Measurements from ENCODE around the gene PNPLA1. TPM values are rescaled to one million over a fixed set of nuclear protein-coding genes. Genes with fewer than 3 reads are reported as not detected.

PNPLA1 gene, protein sequence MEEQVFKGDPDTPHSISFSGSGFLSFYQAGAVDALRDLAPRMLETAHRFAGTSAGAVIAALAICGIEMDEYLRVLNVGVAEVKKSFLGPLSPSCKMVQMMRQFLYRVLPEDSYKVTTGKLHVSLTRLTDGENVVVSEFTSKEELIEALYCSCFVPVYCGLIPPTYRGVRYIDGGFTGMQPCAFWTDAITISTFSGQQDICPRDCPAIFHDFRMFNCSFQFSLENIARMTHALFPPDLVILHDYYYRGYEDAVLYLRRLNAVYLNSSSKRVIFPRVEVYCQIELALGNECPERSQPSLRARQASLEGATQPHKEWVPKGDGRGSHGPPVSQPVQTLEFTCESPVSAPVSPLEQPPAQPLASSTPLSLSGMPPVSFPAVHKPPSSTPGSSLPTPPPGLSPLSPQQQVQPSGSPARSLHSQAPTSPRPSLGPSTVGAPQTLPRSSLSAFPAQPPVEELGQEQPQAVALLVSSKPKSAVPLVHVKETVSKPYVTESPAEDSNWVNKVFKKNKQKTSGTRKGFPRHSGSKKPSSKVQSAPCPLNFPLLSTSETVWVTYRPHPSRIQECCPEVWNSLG
- total RNA-seq = not detected in 2 replicates
- 0.02 and 0.07 TPM in 2 replicates for polyA plus RNA-seq
- not detected in 2 replicates for polyA plus RNA-seq (2012)
- not detected in 2 replicates for polyA minus RNA-seq (ENCODE audit: low replicate concordance)

DNA sequence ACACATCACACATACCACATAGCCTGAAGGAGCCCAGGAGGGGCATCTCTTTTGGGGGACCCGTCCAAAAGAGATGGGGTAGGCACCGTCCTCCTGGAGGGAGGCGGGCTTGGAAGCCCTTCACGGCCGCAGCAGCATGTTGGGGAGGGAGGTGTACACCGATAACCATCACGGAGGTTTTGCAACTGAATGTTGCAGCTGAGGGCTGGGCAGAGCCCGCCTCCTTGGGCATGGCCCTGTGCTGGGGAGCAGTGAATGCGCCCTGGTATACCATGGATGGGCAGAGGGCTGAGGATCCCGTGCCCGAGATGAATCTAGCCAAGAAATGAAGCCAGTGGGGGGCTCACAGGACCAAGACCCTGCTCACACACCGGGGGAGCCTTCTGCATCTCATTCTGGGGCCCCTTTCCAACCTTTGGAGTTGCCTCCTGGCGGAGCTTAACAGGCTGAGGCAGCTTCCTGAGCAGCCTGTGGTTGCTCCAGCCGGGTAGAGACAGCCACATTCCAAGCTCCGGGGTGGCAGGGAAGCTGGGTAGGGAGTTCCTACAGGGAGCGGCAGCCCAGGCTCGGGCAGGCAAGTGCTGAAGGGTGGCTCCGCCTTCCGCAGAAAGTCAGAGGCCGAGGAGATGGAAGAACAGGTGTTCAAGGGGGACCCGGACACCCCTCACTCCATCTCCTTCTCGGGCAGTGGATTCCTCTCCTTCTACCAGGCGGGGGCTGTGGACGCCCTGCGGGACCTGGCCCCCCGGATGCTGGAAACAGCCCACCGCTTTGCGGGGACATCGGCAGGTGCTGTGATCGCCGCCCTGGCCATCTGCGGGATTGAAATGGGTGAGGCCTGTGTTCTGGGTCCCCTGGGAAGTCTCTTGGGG is at the start of gene PNPLA1:
TSS of gene PNPLA1 (plus strand) at position 227 of the 872 bp plus-strand sequence. CDS start at position 627, 400 bp downstream.
- Histone ChIP-seq H4K20me1 (ENCODE audit: control insufficient read depth, extremely low read depth, insufficient read depth, low read length) (no peaks in the 10 kb centered on the region), H3K27me3 (ENCODE audit: control insufficient read depth, insufficient read depth, low read length) (peaks cover 22% of the 10 kb centered on the region), H3K4me3 (replicated peaks in 1 of 4; ENCODE audit: control extremely low read depth in 1 of 4, insufficient read depth in 1 of 4, low read depth in 3 of 4, low read length in 4 of 4) (no peak within 1 kb of the TSS)

DNA sequence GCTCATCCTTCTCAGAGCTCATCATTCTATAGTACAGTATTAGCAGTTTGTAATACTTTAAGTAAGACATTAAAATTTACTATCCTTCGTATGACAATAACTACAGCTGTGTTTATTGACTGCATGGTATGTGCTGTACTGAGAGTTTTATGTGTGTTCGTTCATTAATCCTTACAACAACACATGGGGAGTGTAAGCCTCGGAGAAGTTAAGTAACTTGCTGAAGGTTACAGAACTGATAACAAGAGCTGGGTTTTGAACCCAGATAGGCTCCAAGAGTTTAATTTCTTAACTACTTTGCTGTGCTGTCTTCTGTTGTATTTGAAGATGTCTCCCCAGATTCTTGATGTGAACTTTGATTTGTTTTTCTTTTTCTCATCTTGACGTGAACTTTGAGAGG is 49.6 kb upstream of the PNPLA1 start:
- H3K4me3 ChIP-seq (replicated peaks in 1 of 4; ENCODE audit: control extremely low read depth in 1 of 4, insufficient read depth in 1 of 4, low read depth in 3 of 4, low read length in 4 of 4) = no peak overlapping the region
- H3K36me3 ChIP-seq (ENCODE audit: control insufficient read depth, insufficient read depth, low read length) = peaks cover 15% of the 10 kb centered on the region
- no peaks in the 10 kb centered on the region for H3K27me3 ChIP-seq (ENCODE audit: control insufficient read depth, insufficient read depth, low read length)
- no peaks in the 10 kb centered on the region for H3K79me2 ChIP-seq (ENCODE audit: control insufficient read depth, insufficient read depth, low read length)
- no peaks in the 10 kb centered on the region for H3K9me3 ChIP-seq (ENCODE audit: control insufficient read depth, insufficient read depth, low read depth, low read length)
- DNase-seq (ENCODE audit: low read depth in 2 of 2) = no peak
- TF ChIP-seq, protein P1, sequence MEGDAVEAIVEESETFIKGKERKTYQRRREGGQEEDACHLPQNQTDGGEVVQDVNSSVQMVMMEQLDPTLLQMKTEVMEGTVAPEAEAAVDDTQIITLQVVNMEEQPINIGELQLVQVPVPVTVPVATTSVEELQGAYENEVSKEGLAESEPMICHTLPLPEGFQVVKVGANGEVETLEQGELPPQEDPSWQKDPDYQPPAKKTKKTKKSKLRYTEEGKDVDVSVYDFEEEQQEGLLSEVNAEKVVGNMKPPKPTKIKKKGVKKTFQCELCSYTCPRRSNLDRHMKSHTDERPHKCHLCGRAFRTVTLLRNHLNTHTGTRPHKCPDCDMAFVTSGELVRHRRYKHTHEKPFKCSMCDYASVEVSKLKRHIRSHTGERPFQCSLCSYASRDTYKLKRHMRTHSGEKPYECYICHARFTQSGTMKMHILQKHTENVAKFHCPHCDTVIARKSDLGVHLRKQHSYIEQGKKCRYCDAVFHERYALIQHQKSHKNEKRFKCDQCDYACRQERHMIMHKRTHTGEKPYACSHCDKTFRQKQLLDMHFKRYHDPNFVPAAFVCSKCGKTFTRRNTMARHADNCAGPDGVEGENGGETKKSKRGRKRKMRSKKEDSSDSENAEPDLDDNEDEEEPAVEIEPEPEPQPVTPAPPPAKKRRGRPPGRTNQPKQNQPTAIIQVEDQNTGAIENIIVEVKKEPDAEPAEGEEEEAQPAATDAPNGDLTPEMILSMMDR (conservative IDR thresholded peaks at IDR 0.05 in 1 of 2, IDR thresholded peaks at IDR 0.05 in 1 of 2; ENCODE audit: low read depth in 1 of 2, low read length in 2 of 2) = no peak
- TF ChIP-seq EZH2 (IDR thresholded peaks at IDR 0.05; ENCODE audit: low read length, missing control alignments) = no peak
- peaks cover 3% of the 10 kb centered on the region for H3K4me1 ChIP-seq (ENCODE audit: control insufficient read depth, extremely low read depth, insufficient read depth, low read length)
- H4K20me1 ChIP-seq (ENCODE audit: control insufficient read depth, extremely low read depth, insufficient read depth, low read length) = no peaks in the 10 kb centered on the region
- no peak overlapping the region for H3K4me2 ChIP-seq (ENCODE audit: extremely low read depth, insufficient read depth, low read length)
- H3K9ac ChIP-seq (ENCODE audit: insufficient read depth, low read length) = no peak overlapping the region
- no peak overlapping the region for H2AFZ ChIP-seq (ENCODE audit: low read length)
- H3K27ac ChIP-seq (ENCODE audit: insufficient read depth, low read length) = no peak overlapping the region

More for the DNA sequence above, at the start of gene PNPLA1:
- Histone ChIP-seq H3K4me1 (ENCODE audit: control insufficient read depth, extremely low read depth, insufficient read depth, low read length) (no peaks in the 10 kb centered on the region), H3K9me3 (ENCODE audit: control insufficient read depth, insufficient read depth, low read depth, low read length) (no peaks in the 10 kb centered on the region), H3K79me2 (ENCODE audit: control insufficient read depth, insufficient read depth, low read length) (no peaks in the 10 kb centered on the region), H3K27ac (ENCODE audit: insufficient read depth, low read length) (no peak within 1 kb of the TSS), H3K36me3 (ENCODE audit: control insufficient read depth, insufficient read depth, low read length) (no peaks in the 10 kb centered on the region), H2AFZ (ENCODE audit: low read length) (no peak within 1 kb of the TSS), H3K4me2 (ENCODE audit: extremely low read depth, insufficient read depth, low read length) (no peak within 1 kb of the TSS), H3K9ac (ENCODE audit: insufficient read depth, low read length) (no peak within 1 kb of the TSS)
- no peak for TF ChIP-seq EZH2 (IDR thresholded peaks at IDR 0.05; ENCODE audit: low read length, missing control alignments)
- TF ChIP-seq, protein P1 (conservative IDR thresholded peaks at IDR 0.05 in 1 of 2, IDR thresholded peaks at IDR 0.05 in 1 of 2; ENCODE audit: low read depth in 1 of 2, low read length in 2 of 2) = no peak
- no peak for DNase-seq (ENCODE audit: low read depth in 2 of 2)

DNA sequence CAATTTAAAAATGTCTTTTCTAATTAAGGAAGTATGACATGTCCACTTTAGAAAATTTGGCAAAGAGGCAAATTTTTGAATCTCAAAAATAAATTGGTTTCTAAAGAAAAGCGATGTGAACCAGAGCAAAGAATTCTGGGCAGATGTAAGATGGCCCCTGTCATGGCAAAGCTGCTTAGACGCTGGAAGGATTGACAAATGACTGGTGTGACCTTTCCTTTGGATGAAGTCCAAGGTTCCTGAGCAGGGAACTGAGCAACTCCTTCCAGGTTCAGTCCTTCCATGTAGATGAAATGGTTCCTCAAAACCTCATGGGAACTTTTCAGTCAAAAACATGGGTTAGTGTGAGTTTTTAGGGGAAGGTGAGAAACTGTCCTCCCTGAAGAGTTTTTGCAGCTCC is 48.2 kb upstream of the PNPLA1 start:
- Histone ChIP-seq H2AFZ (ENCODE audit: low read length) (no peak overlapping the region), H3K4me2 (ENCODE audit: extremely low read depth, insufficient read depth, low read length) (no peak overlapping the region), H3K4me1 (ENCODE audit: control insufficient read depth, extremely low read depth, insufficient read depth, low read length) (peaks cover 3% of the 10 kb centered on the region), H3K36me3 (ENCODE audit: control insufficient read depth, insufficient read depth, low read length) (peaks cover 13% of the 10 kb centered on the region), H3K27ac (ENCODE audit: insufficient read depth, low read length) (no peak overlapping the region), H3K79me2 (ENCODE audit: control insufficient read depth, insufficient read depth, low read length) (no peaks in the 10 kb centered on the region), H3K9ac (ENCODE audit: insufficient read depth, low read length) (no peak overlapping the region), H3K4me3 (replicated peaks in 1 of 4; ENCODE audit: control extremely low read depth in 1 of 4, insufficient read depth in 1 of 4, low read depth in 3 of 4, low read length in 4 of 4) (no peak overlapping the region), H3K9me3 (ENCODE audit: control insufficient read depth, insufficient read depth, low read depth, low read length) (no peaks in the 10 kb centered on the region), H3K27me3 (ENCODE audit: control insufficient read depth, insufficient read depth, low read length) (no peaks in the 10 kb centered on the region), H4K20me1 (ENCODE audit: control insufficient read depth, extremely low read depth, insufficient read depth, low read length) (no peaks in the 10 kb centered on the region)
- TF ChIP-seq, protein P1 (conservative IDR thresholded peaks at IDR 0.05 in 1 of 2, IDR thresholded peaks at IDR 0.05 in 1 of 2; ENCODE audit: low read depth in 1 of 2, low read length in 2 of 2) = no peak
- TF ChIP-seq EZH2 (IDR thresholded peaks at IDR 0.05; ENCODE audit: low read length, missing control alignments) = no peak
- no peak for DNase-seq (ENCODE audit: low read depth in 2 of 2)

Data from fibroblast of lung (primary cell).